GM19463 (cell line): ENCODE measurements around the gene SPECC1.
A peak's percentile ranks its signal among the peaks of the same experiment; 100 is the strongest.
"Not testable (repeated sequence)": the region's sequence is repeated elsewhere in the genome, so short reads cannot be mapped to it uniquely, and the experiment has no call there.

ENCODE experiments used
- ATAC-seq: cut with Tn5 transposase; IDR thresholded peaks from one replicate; pipeline ENCODE4 v1.9.1; 2021; ENCODE audit warnings: mild to moderate bottlenecking, moderate library complexity; ENCODE audit not compliant: unreplicated experiment

SPECC1 gene

DNA sequence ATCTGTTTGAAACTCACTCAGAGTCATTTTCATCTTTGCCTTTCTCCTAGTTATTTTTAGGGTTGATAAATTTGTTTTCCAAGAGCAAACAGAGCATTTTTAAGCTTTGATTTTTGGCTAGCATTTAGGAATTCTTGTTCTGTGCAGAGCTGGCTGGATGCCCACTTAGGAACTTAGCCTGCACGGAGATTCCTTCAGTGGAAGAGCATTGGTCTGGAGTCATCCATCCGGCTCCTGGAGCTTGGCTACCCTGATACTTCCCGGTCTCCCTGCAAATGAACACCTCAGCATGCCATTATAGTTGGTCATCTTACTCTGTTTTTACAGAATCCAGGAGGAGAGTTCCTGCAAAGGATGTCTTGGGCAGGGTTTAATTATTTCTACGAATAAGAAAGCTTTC, 57.1 kb downstream of the SPECC1 start:
- ATAC-seq: no peak

DNA sequence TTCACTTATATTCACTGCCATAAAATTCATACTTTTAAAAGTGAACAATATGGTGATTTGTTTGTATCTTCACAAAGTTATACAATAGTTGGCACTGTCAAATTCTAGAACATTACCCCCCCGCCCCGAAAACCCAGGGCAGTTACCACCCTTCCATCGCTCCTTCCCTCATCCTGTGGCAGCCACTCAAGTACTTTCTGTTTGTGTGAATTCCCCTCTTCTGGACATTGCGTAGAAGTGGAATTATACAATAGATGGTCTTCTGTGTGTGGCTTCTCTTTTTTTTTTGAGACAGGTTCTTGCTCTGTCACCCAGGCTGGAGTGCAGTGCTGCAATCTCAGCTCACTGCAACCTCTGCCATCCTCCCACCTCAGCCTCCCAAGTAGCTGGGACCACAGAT, 58.6 kb downstream of the SPECC1 start:
- ATAC-seq: no peak

DNA sequence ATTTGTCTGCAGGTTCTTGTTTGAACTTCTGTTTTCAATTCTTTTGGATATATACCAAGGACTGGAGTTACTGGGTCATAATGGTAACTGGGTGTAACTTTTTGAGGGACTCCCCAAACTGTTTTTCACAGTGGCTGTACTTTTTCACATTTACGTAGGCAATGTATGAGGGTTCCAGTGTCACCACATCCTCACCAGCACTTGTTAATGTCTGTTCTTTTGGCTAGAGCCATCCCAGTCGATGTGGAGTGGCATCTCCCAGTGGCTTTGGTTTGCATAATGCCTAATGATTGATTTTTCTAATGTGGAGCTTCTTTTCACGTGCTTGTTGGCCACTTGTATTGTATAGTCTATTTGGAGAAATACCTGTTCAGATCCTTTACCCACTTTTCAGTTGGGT, 59.3 kb downstream of the SPECC1 start:
- no peak for ATAC-seq

DNA sequence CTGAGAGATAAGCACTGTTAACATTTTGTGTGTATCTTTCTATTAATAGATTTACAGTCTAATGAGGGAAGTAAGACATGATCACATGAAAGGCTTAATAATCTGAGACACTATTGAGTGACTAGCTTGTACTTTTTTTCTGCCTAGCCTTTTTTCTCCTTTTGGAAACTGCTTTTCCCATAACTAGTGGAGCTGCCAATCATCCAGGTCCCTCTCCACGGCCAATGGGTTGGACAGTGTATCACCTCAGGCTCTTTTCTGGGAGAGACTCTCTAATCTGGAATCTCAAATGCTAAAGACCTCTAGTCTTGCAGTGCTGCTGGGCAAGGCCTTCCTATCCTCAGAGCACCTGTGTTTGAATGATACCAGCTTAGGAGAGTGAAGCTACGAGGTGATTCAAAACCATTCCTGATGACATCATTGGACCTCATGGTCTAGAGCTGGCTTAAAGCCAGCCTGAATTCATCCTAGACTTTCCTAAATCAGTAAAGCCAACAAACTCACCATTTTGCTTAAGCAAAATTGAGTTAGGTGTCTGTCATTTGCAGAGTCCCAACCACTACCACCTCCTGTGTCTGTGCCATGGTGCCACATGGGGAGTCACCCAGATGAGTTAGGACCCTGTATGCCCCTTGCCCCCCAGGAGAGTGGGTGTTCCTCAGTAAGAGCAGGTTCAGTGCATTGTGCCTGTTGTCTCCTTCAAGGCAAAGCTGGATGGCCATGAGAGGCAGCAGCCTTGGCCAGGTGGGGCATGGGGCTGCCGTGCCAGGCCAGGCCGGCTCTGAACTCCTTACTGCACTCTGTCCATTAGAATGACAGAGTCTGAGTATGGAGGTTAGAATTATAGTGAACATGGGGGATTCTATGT, 62.9 kb downstream of the SPECC1 start:
- no peak for ATAC-seq

DNA sequence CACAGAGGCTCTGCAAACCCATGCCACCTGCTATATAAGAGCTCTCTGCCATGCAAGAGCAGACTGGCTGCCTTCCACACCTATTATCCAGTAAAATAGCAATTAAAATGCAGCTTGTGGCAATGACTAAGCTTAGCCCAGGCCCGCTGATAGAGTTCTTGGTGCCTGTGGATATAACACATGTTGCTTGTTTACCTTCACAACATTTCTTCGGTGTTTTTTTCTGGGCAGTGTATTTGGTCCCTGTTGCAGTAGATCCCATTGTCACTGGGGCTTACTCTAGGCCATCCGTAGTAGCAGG, 63.5 kb downstream of the SPECC1 start:
- no peak for ATAC-seq

DNA sequence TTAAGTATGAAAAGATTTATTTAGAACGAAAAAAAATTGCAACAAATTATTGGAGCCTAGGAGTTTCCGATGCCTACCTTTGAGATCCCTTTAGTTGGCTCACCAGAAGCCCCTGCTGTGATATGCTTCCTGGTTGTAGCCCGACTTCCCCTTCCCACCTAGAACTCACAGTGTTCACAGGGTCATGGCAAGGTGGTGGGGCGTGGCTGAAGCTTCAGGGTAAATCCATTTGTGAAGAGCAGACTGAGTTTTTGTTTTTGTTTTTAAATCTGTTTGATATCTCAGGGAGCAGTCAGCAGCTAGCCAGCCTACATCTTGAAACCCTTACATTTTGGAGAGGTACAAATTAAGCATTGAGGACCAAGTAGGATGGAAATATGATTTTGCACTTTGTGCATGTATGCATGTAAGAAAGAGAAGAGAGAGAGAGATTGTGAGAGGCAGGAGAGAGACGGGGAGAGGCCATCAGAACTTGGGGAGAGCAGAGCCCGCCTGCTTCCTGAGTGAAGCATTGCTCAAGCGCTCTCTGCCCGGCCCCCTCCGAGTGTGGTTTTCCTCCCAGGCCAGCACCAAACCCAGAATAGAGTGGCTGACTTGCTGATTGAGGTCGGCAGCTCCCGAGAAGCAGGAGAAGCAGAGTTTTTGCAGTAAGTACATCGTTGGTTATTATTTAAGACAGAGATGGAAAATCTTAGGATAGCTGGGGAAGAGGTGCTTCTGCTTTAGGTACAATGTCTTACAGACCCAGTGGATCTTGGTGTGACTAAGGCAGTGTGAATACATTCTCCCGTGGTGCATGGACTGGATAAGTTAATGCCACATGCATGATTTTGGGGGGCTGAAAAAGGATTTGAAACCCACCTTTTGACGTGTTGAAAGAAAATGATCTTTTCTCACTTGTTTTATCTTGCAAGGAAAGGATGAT, 64.2 kb downstream of the SPECC1 start:
- ATAC-seq: peak; percentile 49

DNA sequence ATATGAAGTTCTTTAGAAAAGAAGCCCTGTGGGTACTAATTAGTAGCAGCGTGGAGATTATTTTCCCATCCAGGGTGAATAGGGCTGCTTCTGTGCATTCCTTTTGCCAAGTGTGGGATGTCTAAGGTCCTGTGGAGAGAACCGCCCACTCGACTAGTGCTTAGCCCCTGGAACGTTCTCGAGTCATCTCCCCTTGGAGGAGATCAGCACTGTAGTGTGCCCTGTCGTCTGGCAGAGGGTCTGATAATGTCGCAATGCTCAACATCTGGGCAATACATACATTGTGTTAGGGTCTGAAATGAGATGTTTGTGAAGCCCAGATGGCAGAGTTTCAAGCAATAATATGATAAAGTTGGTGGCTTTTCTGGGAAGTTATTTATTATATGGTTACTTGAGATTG, 64.8 kb downstream of the SPECC1 start:
- ATAC-seq: no peak

DNA sequence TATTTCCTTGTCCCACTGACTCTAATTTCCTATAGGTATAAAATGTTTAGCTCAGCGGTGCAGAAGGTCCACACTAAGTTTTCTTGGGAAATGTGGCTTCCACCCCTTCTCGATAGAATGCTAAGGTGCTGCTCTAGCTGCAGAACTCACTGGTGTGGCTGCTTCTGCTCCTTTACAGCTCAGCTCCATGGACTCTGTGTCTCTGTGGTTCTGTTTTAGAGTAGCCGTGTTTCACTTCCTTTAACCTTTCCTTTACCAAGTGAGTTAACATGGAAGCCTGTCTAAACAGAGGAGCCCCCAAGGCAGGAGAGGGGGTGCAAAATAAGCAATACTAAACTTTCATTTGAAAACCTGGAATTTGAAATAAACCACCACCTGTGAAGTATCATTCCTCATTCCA, 65.3 kb downstream of the SPECC1 start:
- no peak for ATAC-seq

DNA sequence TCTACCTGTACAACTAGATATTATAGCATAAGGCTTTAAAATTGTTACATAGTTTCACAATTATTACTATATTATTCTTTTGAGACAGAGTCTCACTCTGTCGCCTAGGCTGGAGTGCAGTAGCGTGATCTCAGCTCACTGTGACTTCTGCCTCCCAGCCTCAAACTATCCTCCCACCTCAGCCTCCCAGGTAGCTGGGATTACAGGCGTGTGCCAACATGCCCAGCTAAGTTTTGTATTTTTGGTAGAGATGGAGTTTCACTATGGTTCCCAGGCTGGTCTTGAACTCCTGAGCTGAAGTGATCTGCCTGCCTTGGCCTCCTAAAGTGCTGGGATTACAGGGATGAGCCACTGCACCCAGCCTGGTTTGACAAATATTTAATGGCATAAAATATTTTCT, 67.0 kb downstream of the SPECC1 start:
- not testable (repeated sequence) for ATAC-seq

DNA sequence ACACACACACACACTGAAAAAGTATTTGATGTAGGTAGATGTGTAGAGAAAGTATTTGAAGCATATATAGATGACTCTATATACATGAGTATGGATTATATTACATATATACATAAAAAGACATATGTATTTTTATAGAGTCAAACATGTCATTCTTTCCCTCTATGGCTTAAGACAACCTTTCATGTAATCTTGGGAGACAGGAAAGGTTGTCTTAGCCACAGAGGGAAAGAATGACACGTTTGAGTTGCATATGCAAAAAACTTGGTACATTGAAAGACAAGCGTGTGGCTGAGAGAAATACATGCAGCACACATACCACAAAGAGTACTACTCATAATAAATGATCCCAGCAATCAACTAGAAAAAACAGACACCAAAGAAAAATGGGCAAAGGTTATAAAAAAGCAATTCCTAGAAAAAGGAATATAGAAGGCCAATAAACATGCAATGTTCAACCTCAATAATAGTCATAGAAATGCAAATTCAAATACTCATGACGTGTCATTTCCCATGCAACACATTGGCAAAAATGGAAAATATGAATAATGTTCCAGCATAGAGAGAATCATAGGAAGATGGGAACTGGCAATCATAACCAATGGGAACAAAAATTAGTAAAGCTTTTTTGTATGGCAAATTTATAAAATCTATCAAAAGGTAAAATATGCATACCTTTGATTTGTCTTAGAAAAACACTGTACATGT, 69.0 kb downstream of the SPECC1 start:
- no peak for ATAC-seq

DNA sequence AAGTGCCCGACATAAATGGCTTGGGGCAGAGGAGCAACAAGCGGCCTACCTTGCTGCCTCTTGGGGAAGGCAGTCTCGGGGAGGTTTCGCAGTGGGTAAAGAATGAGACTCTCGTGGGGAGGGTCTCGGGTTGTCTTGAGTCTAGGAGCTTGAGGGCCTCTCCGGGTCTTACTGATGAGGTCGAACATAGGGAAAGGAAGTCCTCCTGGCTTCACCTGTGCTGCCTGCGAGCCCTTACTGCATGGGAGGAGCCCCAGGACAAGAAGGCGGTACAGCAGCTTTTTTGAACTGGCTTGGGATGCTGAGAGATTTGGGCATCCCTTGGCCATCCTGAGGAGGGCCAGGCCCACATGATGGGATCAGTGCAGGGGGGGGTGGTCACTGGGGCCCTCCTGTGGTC, 71.4 kb downstream of the SPECC1 start:
- no peak for ATAC-seq

DNA sequence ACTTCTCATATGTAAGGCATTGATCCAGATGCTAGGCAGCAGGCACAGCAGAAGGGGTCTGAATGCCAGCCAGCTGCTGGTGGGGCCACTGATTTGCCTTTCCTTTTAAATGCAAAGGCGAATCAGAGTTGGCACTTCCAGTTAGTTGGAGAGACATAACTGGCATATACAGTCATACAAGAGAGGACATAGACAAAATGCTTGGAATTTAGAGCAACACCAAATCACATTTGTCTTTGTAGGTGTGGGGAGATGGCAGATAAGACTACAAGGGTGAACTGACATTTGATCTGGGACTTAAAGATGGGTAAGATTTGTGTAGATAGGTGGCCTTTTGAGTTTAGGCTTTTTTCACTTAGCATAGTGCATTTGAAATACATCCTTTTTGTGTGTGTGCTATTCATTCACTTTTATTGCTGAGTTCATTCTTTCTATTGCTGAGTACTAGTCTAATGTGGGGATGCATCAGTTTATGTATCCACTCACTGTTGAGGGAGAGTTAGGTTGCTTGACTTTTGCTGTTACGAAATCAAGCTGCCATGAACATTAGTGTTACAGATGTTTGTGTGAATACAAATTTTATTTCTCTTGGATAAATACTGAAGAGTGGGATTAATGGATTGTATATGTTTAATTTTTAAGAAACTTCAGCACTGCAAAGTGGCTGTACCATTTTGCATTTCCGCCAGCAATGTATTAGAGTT, 74.1 kb downstream of the SPECC1 start:
- no peak for ATAC-seq

DNA sequence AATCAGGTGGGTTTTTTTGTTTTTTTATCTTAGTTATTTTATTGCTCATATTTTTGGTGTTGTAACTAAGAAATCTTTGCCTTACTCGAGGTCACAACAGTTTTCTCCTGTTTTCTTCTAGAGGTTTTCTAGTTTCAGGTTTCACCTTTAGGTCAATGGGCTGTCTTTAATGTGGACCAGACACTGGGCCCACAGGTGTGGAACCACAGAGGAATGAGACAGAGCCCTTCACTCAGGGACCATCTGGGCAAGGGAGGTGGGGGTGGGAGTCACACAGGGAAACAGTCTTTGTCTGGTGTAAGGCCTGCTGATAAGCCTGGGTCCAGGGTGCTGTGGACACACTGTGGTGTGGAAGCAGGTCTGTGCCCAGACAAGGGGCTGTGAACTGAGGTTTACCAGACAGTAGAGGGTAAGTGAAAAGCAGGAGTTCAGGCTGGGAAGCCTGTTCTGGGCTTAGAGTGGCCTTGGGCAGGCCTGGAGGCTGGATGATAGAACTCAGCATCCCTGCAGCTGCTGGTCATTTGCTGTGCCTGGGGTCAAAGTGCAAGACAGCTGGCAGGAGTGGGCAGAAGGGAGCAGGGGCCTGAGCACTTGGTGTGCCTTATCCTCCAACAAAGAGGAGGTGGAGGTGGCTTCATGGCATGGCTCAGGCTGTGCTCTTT, 75.6 kb downstream of the SPECC1 start:
- ATAC-seq: no peak

DNA sequence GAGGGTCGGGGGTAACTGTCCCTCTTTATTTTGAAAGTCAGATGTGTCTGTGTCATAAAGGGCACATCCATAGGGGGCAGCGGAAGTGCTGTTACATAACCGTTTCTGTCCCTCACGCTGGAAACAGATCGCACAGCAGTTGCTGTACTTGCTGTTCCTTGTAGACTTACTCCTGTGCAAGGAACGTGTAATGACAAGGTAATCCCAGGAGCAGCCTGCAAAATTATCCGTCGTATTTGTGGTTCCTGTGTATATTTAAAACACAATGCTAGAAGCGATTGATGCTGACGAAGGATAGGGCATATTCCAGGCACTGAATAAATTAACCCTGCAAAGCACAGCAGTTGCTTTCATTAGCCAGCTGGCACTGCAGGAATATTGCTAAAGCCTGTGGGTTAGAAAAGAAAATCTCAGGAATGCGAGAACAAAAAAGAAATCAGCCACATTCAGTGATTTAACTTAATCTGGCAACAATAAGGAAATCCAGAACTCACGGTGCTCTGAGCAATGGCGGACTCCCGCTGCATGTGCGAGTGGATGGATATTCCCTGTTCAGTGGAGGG, 76.2 kb downstream of the SPECC1 start:
- ATAC-seq: no peak

DNA sequence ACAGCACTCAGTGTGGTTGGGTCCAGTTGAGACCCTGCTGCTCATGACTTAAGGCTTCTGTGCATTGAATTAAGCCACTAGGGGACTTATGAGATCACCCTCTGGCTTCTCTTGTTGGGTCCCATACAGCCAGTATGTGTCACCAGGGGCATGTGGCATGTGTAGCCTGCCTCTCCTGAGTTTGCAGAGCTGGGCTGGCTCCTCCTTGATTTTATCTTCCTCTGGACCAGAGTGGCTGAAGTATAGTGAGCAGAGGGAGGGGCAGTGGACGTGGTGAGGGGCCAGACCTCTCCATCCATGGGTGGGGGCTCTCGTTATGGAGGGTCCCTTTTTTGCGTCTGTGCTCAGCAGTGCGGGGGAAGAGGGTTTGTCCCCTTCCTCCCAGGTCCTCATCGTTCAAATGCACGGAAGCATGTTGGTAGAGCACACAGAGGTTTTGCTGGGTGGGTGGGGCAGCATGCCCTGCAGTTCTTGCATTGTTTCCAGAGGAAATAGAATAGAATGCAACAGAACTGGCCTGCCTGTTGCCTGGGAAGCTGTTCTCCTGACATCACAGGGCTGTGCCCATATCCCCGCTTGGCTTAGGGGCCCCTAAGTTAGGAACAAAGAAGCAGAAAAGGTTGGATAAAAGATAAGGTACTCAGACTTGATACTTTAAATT, 77.4 kb downstream of the SPECC1 start:
- no peak for ATAC-seq

DNA sequence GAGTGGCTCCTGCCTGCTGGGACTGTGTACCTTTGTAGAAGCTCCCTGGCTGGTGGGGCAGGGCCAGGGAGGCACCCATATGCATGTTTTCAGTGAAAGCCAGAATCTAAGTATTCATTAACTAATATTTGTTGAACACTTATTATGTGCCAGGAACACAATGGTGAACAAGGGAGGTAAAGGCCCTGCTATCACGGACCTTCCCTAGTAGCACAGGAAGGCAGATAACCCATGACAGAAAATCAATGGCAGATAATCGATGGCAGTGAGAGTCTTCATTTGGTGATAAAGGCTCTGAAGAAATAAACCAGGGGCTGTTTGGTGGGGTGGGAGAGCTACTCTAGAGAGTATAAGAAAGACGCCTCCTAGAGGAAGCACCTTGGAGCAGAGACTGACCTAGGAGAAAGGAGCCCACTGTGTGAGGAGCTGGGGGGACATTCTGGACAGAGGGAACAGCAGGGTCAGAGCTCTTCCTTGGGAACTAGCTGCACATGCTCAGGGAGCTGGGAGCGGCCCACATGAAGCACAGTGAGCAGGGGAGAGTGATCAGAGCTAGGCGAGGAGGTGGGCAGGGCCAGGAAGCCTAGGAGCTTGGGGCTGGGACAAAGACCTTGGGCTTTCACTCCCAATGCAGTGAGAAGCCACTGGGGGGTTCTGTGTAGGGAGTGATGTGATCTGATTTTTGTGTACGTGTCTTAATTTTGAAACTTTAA, 78.5 kb downstream of the SPECC1 start:
- ATAC-seq: no peak

DNA sequence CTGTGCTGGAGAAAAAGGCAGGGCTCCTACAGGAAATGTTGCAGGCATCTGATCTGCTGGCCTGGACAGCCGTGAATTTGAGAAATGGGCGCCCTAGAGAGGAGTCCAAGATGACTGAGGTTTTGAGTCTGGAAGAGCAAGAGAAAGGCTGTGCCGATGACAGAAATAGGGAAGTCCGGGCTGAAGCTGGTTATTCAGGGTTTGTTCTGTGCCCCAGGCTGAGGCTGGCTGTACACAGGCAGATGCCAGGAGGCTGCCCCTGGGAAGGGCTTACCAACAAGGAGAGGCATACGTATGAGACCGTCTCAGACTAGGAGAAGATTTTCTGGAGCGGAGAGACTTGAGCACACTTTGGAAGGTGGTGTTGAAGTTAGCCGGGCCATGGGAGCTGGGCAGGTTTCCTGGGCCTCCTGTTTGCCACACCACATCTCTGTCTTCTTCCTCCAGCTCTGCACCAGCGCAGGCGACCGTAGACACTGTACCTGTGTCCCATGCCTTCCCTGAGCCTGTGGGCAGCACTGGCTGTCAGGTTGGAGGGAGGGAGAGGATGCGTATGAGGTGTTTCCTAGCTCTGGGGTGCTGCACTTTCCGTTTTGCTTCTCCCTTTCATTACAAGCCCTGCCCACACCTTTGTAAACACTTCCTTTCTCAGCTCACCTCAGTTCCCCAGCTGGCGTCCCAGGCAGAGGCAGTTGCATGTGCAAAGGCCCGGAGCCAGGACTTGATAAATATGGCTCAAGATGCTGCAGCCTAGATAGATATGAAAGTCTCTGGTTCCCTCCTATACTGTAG, 80.8 kb downstream of the SPECC1 start:
- ATAC-seq: no peak
